Hepatocyte (in vitro differentiated cells): ENCODE data around the gene INPP5D.

Experiments
- EZH2 ChIP-seq: fragments of 200-600 bp; sonication (generic); IDR thresholded peaks from 2 replicates; pipeline ENCODE4 v1.6.1; 2016; ENCODE audit warnings: antibody characterized with exemption, mild to moderate bottlenecking, borderline replicate concordance
- EZH2phosphoT487 ChIP-seq: fragments of 200-600 bp; sonication (generic); IDR thresholded peaks from one replicate; pipeline ENCODE4 v1.6.1; 2018; ENCODE audit warnings: antibody characterized with exemption, mild to moderate bottlenecking, low read depth, moderate library complexity; ENCODE audit not compliant: unreplicated experiment, severe bottlenecking
- TF ChIP-seq, protein P1 (sequence below): fragments of 200-600 bp; sonication (generic); IDR thresholded peaks from 2 replicates; pipeline ENCODE4 v1.5.1; 2016; ENCODE audit warnings: antibody characterized with exemption, mild to moderate bottlenecking; ENCODE audit not compliant: poor library complexity

GRCh38 chr2:233085037-233085838 is 25.1 kb downstream of the INPP5D start:
- TF ChIP-seq, protein P1, sequence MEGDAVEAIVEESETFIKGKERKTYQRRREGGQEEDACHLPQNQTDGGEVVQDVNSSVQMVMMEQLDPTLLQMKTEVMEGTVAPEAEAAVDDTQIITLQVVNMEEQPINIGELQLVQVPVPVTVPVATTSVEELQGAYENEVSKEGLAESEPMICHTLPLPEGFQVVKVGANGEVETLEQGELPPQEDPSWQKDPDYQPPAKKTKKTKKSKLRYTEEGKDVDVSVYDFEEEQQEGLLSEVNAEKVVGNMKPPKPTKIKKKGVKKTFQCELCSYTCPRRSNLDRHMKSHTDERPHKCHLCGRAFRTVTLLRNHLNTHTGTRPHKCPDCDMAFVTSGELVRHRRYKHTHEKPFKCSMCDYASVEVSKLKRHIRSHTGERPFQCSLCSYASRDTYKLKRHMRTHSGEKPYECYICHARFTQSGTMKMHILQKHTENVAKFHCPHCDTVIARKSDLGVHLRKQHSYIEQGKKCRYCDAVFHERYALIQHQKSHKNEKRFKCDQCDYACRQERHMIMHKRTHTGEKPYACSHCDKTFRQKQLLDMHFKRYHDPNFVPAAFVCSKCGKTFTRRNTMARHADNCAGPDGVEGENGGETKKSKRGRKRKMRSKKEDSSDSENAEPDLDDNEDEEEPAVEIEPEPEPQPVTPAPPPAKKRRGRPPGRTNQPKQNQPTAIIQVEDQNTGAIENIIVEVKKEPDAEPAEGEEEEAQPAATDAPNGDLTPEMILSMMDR, result no peak
- TF ChIP-seq EZH2 (no peak), EZH2phosphoT487 (no peak)
